ENCODE measurements around the gene ATL3.

DNA sequence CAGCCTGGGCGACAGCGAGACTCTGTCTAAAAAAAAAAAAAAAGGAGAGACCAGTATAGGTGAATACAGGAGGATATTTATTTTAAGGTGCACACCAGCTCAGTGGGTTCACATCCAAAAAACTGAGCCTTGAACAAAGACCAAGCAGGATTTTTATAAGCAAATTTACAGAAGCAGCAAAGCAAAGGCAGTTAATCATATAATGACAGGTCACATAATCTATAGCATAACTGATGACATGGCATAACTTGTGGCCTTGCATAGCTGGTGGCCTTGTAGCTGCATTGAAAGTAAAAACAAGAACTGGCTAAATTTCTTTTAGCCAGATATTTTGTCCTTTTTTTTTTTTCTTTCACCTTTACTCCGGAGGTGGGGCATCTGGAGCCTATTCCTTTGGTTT is 54.2 kb downstream of the ATL3 start:
- TF ChIP-seq CTCF (conservative IDR thresholded peaks at IDR 0.05; ENCODE audit: low read depth, low read length), result no peak
- TF ChIP-seq EZH2 (IDR thresholded peaks at IDR 0.05; ENCODE audit: low read length, unreplicated experiment), result no peak
- TF ChIP-seq EZH2phosphoT487 (IDR thresholded peaks at IDR 0.05; ENCODE audit: borderline replicate concordance, low read length), result no peak
